A673 (cell line): Measurements from ENCODE around the gene BLACAT1.

ENCODE experiments used
- EZH2 ChIP-seq: fragments of 200-600 bp; sonication (generic); IDR thresholded peaks from 2 replicates; pipeline ENCODE4 v1.6.1; 2017; ENCODE audit warnings: borderline replicate concordance, low read depth, mild to moderate bottlenecking, mixed read lengths, antibody characterized with exemption, low read length; ENCODE audit not compliant: poor library complexity, severe bottlenecking
- TF ChIP-seq, protein P1 (sequence below): fragments of 300-800, 200-600 bp; sonication (generic); conservative IDR thresholded peaks from 2 replicates; pipeline ENCODE4 v1.5.1; 2017; ENCODE audit warnings: low read depth, mild to moderate bottlenecking, antibody characterized with exemption, low read length, moderate library complexity, mixed read lengths

GRCh38 chr1:205420938-205421337, 34.9 kb downstream of the BLACAT1 start:
- TF ChIP-seq, protein P1, sequence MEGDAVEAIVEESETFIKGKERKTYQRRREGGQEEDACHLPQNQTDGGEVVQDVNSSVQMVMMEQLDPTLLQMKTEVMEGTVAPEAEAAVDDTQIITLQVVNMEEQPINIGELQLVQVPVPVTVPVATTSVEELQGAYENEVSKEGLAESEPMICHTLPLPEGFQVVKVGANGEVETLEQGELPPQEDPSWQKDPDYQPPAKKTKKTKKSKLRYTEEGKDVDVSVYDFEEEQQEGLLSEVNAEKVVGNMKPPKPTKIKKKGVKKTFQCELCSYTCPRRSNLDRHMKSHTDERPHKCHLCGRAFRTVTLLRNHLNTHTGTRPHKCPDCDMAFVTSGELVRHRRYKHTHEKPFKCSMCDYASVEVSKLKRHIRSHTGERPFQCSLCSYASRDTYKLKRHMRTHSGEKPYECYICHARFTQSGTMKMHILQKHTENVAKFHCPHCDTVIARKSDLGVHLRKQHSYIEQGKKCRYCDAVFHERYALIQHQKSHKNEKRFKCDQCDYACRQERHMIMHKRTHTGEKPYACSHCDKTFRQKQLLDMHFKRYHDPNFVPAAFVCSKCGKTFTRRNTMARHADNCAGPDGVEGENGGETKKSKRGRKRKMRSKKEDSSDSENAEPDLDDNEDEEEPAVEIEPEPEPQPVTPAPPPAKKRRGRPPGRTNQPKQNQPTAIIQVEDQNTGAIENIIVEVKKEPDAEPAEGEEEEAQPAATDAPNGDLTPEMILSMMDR = no peak
- TF ChIP-seq EZH2 = no peak
